ENCODE results near the gene DCUN1D2. TPM values are rescaled to one million over a fixed set of nuclear protein-coding genes. Genes with fewer than 3 reads are reported as not detected.

The DCUN1D2 gene
- total RNA-seq, 6 experiments from 2014 or later, result 6.1 to 11.7 (median 9.3) TPM

DNA sequence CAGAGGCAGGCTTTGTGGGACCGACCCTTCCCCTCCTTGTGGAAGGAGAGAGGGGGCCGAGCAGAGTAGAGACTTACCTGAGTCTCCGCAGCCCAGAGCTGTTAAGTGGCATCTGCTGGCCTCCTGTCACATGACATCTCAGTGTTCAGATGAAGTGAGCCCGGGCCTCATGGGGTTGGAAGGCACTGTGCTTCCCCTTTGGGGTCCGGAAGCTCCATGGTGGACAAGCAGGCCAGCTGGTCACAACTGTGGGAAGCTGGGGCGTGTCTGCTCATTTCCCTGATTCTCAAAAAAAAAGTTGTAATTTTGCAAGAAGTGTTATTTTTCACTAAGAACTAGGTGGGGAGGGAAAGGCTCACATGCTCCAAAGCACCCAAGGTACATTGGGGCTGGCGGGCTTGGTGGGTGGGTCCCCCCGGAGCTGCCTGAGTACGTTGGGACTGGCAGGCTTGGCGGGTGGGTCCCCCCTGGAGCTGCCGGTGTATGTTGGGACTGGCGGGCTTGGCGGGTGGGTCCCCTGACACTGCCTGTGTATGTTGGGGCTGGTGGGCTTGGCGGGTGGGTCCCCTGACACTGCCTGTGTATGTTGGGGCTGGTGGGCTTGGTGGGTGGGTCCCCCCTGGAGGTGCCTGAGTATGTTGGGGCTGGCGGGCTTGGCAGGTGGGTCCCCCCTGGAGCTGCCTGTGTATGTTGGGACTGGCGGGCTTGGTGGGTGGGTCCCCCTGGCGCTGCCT lies 18.2 kb upstream of the DCUN1D2 start:
- DNase-seq, result peak in 1 of 3 donors; percentile 54
- Histone ChIP-seq H3K27ac (no peak overlapping the region), H3K4me1 (no peaks in the 10 kb centered on the region), H3K4me3 (no peak overlapping the region), H3K9me3 (no peaks in the 10 kb centered on the region), H3K36me3 (peaks cover 0 to 10% (median 6%) of the 10 kb centered on the region in 4 donors), H3K27me3 (no peaks in the 10 kb centered on the region)
- intact Hi-C loops (cut with DNase I), result no loop called here
- 65% methylated on average over 3 of the region's 17 CpGs for WGBS (ENCODE audit: insufficient coverage, low coverage, low lambda C conversion rate, missing lambda C conversion rate)
- TF ChIP-seq, protein P1, sequence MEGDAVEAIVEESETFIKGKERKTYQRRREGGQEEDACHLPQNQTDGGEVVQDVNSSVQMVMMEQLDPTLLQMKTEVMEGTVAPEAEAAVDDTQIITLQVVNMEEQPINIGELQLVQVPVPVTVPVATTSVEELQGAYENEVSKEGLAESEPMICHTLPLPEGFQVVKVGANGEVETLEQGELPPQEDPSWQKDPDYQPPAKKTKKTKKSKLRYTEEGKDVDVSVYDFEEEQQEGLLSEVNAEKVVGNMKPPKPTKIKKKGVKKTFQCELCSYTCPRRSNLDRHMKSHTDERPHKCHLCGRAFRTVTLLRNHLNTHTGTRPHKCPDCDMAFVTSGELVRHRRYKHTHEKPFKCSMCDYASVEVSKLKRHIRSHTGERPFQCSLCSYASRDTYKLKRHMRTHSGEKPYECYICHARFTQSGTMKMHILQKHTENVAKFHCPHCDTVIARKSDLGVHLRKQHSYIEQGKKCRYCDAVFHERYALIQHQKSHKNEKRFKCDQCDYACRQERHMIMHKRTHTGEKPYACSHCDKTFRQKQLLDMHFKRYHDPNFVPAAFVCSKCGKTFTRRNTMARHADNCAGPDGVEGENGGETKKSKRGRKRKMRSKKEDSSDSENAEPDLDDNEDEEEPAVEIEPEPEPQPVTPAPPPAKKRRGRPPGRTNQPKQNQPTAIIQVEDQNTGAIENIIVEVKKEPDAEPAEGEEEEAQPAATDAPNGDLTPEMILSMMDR (IDR thresholded peaks at IDR 0.05), result no peak
- ATAC-seq, result peak in 3 of 4 donors; percentile 21 to 57 (median 37)

DNA sequence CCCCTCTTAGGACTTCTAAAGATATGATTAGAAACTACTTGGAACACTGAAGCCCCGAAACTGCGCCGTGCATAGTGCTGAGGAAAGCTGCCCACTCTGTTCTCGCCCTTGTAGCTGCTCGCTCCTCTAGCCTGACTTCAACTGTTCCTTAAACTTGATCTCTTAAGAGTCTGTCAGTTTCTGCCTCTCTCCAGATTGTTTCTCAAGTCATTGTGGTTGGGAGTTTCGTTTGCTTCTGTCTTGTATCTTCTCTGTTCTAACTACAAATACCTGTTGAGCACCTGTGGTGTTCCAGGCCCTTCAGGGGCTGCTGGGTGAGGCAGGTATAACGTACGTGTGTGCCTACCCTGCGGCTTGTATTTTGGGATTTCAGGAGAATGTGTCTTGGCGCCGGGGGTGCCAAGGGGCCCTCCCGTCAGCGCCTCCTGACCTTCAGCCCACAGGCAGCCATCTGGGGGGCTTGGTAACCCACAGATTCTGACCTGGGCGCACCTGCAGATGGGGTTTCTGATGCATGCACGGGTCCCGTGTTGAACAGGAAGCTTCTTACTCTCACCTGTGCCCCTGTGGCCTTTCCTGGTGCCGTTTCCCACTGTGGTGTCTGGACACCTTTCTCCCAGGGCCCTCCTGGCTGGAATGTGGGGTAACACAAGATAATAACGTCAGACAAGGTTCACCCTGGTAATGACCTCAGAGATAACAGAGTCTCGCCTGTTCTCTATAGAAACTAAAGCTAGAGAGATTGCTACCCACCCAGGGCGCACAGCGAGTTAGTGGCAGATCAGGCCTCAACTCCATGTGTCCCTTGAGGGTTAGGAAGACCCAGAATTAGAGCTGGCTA lies 17.2 kb upstream of the DCUN1D2 start:
- Histone ChIP-seq H3K4me1 (no peaks in the 10 kb centered on the region), H3K36me3 (peaks cover 0 to 11% (median 7%) of the 10 kb centered on the region in 4 donors)

DNA sequence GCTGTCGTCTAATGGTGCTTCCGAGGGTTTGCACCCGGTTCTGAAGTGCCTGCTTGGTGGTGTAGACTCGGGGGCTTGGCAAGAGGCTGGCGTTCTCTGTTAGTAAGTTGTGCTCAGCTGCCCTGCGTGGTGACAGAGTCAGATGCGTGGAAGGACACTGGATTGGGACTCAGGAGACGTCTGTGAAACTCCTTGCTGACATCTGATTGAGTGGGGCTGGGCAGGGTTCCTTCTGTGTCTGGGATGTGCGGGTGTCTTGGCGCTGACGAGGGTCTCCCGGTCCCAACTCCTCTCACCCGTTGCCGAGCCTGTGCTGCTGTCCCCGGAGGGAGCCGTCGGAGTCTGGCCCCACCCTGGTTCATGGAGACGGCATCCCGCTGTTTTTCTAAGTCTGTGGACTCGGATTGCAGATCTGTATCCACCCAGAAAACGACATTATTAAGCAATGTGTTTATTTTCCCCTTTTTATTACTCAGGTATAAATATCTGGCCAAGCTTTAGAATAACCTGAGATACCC lies 16.4 kb upstream of the DCUN1D2 start:
- Histone ChIP-seq H3K9me3 (no peaks in the 10 kb centered on the region), H3K27ac (no peak overlapping the region), H3K4me3 (no peak overlapping the region), H3K4me1 (no peaks in the 10 kb centered on the region), H3K36me3 (peaks cover 0 to 19% (median 11%) of the 10 kb centered on the region in 4 donors), H3K27me3 (no peaks in the 10 kb centered on the region)
- ATAC-seq, result no peak
- WGBS (ENCODE audit: insufficient coverage, low coverage, low lambda C conversion rate, missing lambda C conversion rate), result 88% methylated on average over 10 of the region's 21 CpGs
- DNase-seq, result no peak
- intact Hi-C loops (cut with DNase I), result no loop called here
- no peak for TF ChIP-seq POLR2A (IDR thresholded peaks at IDR 0.05)
- TF ChIP-seq, protein P1 (IDR thresholded peaks at IDR 0.05), result no peak

More for the DNA sequence above, 17.2 kb upstream of the DCUN1D2 start:
- ATAC-seq (no peak), DNase-seq (no peak)
- TF ChIP-seq, protein P1 (IDR thresholded peaks at IDR 0.05), result no peak
- TF ChIP-seq POLR2A (IDR thresholded peaks at IDR 0.05), result no peak
- no peak overlapping the region for H3K27ac ChIP-seq
- no peaks in the 10 kb centered on the region for H3K9me3 ChIP-seq
- WGBS (ENCODE audit: insufficient coverage, low coverage, low lambda C conversion rate, missing lambda C conversion rate), result 87% methylated on average over 9 of the region's 21 CpGs
- H3K4me3 ChIP-seq, result no peak overlapping the region
- intact Hi-C loops (cut with DNase I), result no loop called here
- H3K27me3 ChIP-seq, result no peaks in the 10 kb centered on the region

DNA sequence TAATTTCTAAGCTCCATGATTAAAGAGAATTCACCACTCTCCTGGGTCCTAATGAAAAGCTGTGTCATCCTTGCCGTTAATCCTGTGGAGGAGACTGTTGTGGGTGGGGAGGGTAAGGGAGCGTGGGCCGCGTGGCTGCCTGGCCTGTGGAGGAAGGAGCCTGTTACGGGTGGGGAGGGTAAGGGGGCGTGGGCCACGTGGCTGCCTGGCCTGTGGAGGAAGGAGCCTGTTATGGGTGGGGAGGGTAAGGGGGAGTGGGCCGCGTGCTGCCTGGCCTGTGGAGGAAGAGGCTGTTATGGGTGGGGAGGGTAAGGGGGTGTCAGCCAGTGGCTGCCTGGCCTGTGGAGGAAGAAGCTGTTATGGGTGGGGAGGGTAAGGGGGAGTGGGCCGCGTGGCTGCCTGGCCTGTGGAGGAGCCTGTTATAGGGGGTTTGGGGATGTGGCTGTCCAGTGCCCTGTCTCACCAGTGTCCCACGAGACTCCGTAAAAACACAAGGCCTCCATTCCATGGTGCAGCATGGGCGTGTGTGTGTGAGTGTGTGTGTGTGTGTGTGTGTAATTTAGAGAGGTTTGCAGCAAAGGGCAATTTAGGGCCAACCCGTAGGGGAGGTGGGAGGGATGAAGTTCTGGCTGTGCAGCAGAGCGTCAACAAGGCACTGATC lies 15.6 kb upstream of the DCUN1D2 start:
- Histone ChIP-seq H3K27ac (no peak overlapping the region), H3K9me3 (no peaks in the 10 kb centered on the region), H3K27me3 (no peaks in the 10 kb centered on the region), H3K4me3 (no peak overlapping the region), H3K4me1 (no peaks in the 10 kb centered on the region), H3K36me3 (peaks cover 0 to 26% (median 11%) of the 10 kb centered on the region in 4 donors)
- 57% methylated on average over 13 of the region's 16 CpGs for WGBS (ENCODE audit: insufficient coverage, low coverage, low lambda C conversion rate, missing lambda C conversion rate)
- DNase-seq, result no peak
- peak in 1 of 4 donors; percentile 28 for ATAC-seq
- TF ChIP-seq POLR2A (IDR thresholded peaks at IDR 0.05), result no peak
- TF ChIP-seq, protein P1 (IDR thresholded peaks at IDR 0.05), result no peak
- intact Hi-C loops (cut with DNase I), result no loop called here

All from right lobe of liver (tissue), 6 donors.